Glomerular visceral epithelial cell (primary cell): ENCODE results near the gene ILF3.

Source experiments
- DNase-seq: peaks from one replicate; pipeline ENCODE4 v3.0.0-alpha.2; 2016; ENCODE audit errors: extremely low spot score

The ILF3 gene

GRCh38 chr19:10653732-10654609 is at the start of gene ILF3:
Gene ILF3, plus strand, starts transcription at chr19:10654346. Its CDS starts 16,260 bp downstream, at chr19:10670606.
- peak; percentile 100 for DNase-seq

- no peak for DNase-seq
Measured at GRCh38 chr19:10604460-10604980, 49.6 kb upstream of the ILF3 start.

- DNase-seq = no peak
Measured at GRCh38 chr19:10611907-10612306, 42.2 kb upstream of the ILF3 start.

- DNase-seq = no peak
Measured at GRCh38 chr19:10612499-10613119, 41.5 kb upstream of the ILF3 start.

GRCh38 chr19:10615429-10616023 is 38.6 kb upstream of the ILF3 start:
- no peak for DNase-seq

GRCh38 chr19:10617409-10618121 is 36.6 kb upstream of the ILF3 start:
- peak; percentile 44 for DNase-seq

- DNase-seq = no peak
Measured at GRCh38 chr19:10618846-10619245, 35.3 kb upstream of the ILF3 start.

- DNase-seq = no peak
Measured at GRCh38 chr19:10620786-10621185, 33.4 kb upstream of the ILF3 start.

GRCh38 chr19:10621966-10622365 is 32.2 kb upstream of the ILF3 start:
- no peak for DNase-seq

GRCh38 chr19:10624585-10624984 is 29.6 kb upstream of the ILF3 start:
- no peak for DNase-seq

- DNase-seq = peak; percentile 76
Measured at GRCh38 chr19:10625003-10625761, 29.0 kb upstream of the ILF3 start, which contains the start of gene SLC44A2. Gene SLC44A2, plus strand, starts transcription at chr19:10625553. Its CDS starts 81 bp downstream, at chr19:10625634.

GRCh38 chr19:10625762-10626138 is 28.4 kb upstream of the ILF3 start:
- no peak for DNase-seq

GRCh38 chr19:10631874-10632273 is 22.3 kb upstream of the ILF3 start:
- no peak for DNase-seq

- DNase-seq = no peak
Measured at GRCh38 chr19:10634430-10634829, 19.7 kb upstream of the ILF3 start.

GRCh38 chr19:10634963-10635362 is 19.2 kb upstream of the ILF3 start:
- no peak for DNase-seq

GRCh38 chr19:10636304-10636972 is 17.7 kb upstream of the ILF3 start:
- no peak for DNase-seq

GRCh38 chr19:10637894-10638293 is 16.3 kb upstream of the ILF3 start:
- no peak for DNase-seq

- DNase-seq = no peak
Measured at GRCh38 chr19:10639836-10640235, 14.3 kb upstream of the ILF3 start.

GRCh38 chr19:10640361-10640760 is 13.8 kb upstream of the ILF3 start:
- DNase-seq = no peak

- DNase-seq = no peak
Measured at GRCh38 chr19:10641248-10641647, 12.9 kb upstream of the ILF3 start.
